GM12864 (cell line): ENCODE data around the gene EXOC3L1.
A peak's percentile ranks its signal among the peaks of the same experiment; 100 is the strongest.

Experiments used
- DNase-seq: peaks from one replicate; pipeline ENCODE4 v3.0.0-alpha.2; 2011; ENCODE audit warnings: low read depth
- H3K4me3 ChIP-seq: 2 replicates; pipeline ENCODE4 v1.5.1; 2011; ENCODE audit warnings: mild to moderate bottlenecking, low read depth, low read length, control low read depth
- CTCF ChIP-seq: IDR thresholded peaks from 2 replicates; pipeline ENCODE4 v1.5.1; 2011; ENCODE audit warnings: low read depth, mild to moderate bottlenecking, moderate library complexity, low read length, control low read depth, inconsistent platforms; ENCODE audit errors: missing control alignments

The EXOC3L1 gene

GRCh38 chr16:67228034-67228785 is 38.3 kb upstream of the EXOC3L1 start:
- no peak for TF ChIP-seq CTCF
- DNase-seq, result no peak
- peak overlapping the region; percentile 89 for H3K4me3 ChIP-seq

- no peak for TF ChIP-seq CTCF
- no peak for DNase-seq
- peak overlapping the region; percentile 89 for H3K4me3 ChIP-seq
Observed at GRCh38 chr16:67227567-67227921, 37.6 kb upstream of the EXOC3L1 start.

- TF ChIP-seq CTCF, result peak; percentile 8
- peak; percentile 97 for DNase-seq
- peak within 1 kb of the TSS; percentile 89 for H3K4me3 ChIP-seq
Observed at GRCh38 chr16:67226804-67227566, 37.0 kb upstream of the EXOC3L1 start, which contains the start of gene TMEM208. TSS of gene TMEM208 (plus strand) at chr16:67227130. CDS start at chr16:67227219, 89 bp downstream.

- no peak for DNase-seq
- peak overlapping the region; percentile 89 for H3K4me3 ChIP-seq
- TF ChIP-seq CTCF, result no peak
Observed at GRCh38 chr16:67226295-67226803, 36.4 kb upstream of the EXOC3L1 start.

GRCh38 chr16:67223992-67224391 is 34.1 kb upstream of the EXOC3L1 start:
- DNase-seq, result no peak
- TF ChIP-seq CTCF, result no peak
- no peak overlapping the region for H3K4me3 ChIP-seq

- DNase-seq, result no peak
- H3K4me3 ChIP-seq, result no peak overlapping the region
- no peak for TF ChIP-seq CTCF
Observed at GRCh38 chr16:67216612-67217490, 26.9 kb upstream of the EXOC3L1 start.
